Embryonic facial prominence (tissue), 1 donor: Measurements from ENCODE around the gene MUC20.
"Not testable (repeated sequence)": the region's sequence is repeated elsewhere in the genome, so short reads cannot be mapped to it uniquely, and the experiment has no call there.

Experiments used
- DNase-seq: peaks from one replicate; pipeline ENCODE4 v3.0.0-alpha.2; 2016; ENCODE audit errors: extremely low spot score

MUC20 gene

DNA sequence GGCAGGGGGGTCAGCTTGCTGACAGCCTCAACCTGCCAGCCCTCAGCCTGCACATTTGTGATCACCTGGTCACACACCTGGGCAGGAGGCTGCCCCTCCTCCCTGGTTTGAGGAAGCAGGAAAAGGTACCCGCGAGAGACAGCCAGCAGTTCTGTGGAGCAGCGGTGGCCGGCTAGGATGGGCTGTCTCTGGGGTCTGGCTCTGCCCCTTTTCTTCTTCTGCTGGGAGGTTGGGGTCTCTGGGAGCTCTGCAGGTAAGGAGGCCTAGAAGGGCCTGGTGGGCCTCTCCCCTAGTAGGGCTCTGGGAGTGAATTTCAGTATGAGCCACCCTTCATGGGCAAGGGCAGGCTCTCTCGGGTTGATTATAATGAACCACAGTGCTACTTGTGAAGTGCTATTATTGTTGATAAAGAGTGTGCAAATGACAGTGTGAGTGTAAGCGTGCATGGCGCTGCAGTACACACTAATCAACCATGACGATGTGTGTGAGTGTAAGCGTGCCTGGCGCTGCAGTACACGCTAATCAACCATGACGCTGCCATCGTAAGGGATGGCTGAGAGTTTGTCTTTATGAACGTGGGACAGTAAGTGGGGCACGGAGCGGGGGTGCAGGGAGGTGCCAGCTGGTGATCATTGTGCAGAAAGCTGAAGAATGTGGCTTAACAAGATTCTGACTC is at the start of gene MUC20:
MUC20 (plus strand) TSS at position 148 of the 676 bp plus-strand sequence; CDS start at position 178, 30 bp downstream.
- not testable (repeated sequence) for DNase-seq

DNA sequence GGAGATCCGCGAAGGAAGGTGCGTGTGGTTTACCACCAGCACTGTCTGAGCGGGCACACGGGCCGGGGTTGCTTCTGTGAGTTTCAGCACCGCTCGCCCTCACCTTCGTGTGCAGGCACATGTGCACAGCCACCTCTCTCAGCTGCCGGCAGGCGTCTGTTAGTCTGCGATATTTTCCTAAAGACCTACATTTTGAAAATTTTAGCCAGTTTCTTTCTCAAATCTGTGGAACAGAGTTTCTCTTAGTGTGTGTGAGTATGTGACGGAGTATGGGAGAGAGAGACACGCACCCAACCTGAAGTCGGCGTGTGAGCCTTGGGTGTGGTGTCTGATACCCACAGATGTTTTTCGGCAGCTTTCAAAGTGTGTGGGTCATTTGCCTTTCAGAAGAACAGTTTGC is 49.5 kb upstream of the MUC20 start:
- DNase-seq: not testable (repeated sequence)

GRCh38 chr3:195673711-195674110 is 47.1 kb upstream of the MUC20 start:
- not testable (repeated sequence) for DNase-seq

GRCh38 chr3:195678391-195679015 is 42.3 kb upstream of the MUC20 start:
- not testable (repeated sequence) for DNase-seq

DNA sequence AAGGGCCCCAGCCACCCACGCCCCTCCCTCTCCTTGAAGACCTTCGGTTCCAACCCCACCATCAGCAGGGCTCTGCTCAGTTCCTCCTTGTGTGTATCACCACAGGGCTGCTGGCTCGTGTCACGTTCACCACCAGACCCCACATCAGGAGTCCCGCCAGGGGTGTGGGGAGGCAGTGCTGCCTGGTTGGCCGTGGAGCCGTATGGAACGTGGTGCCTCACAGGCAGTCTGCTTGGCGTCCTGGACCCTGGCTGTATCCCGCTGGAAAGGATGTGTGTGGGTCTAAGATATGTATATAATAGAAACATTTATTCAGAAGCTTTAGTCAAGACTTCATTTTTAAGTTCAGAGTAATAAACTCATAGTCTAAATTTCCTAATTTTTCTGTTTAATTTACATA is 40.1 kb upstream of the MUC20 start:
- not testable (repeated sequence) for DNase-seq

DNA sequence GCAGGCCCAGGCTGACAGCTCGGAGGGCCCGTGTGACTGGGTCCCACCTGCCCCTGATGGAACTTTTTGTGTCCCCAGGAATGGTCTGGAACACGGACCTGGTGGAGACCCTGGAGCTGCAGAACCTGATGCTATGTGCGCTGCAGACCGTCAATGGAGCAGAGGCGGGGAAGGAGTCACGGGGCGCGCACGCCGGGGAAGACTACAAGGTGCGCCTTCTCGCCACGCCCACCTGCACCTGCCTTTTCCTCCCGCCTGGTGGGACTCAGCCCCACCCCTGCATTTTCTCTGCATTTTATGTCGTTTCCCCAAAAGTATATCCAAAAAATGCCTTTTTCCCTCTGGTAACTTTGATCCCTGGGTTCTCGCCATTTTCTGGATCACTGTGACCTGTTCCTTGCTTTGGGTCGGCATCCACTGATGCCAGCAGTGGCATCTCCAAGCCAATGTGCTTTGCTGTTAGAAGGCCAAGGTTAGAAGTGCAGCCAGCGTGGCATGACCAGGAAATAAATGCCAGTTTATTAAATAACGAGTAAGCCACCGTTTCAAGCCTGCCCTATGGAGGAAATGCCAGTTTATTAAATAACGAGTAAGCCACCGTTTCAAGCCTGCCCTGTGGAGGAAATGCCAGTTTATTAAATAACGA is 39.2 kb upstream of the MUC20 start:
- DNase-seq: not testable (repeated sequence)

GRCh38 chr3:195682104-195682742 is 38.6 kb upstream of the MUC20 start:
- DNase-seq: not testable (repeated sequence)

- not testable (repeated sequence) for DNase-seq
Observed at GRCh38 chr3:195683722-195684526, 36.9 kb upstream of the MUC20 start.

GRCh38 chr3:195684527-195685257 is 36.1 kb upstream of the MUC20 start:
- DNase-seq: not testable (repeated sequence)

GRCh38 chr3:195686537-195687208 is 34.1 kb upstream of the MUC20 start:
- not testable (repeated sequence) for DNase-seq

DNA sequence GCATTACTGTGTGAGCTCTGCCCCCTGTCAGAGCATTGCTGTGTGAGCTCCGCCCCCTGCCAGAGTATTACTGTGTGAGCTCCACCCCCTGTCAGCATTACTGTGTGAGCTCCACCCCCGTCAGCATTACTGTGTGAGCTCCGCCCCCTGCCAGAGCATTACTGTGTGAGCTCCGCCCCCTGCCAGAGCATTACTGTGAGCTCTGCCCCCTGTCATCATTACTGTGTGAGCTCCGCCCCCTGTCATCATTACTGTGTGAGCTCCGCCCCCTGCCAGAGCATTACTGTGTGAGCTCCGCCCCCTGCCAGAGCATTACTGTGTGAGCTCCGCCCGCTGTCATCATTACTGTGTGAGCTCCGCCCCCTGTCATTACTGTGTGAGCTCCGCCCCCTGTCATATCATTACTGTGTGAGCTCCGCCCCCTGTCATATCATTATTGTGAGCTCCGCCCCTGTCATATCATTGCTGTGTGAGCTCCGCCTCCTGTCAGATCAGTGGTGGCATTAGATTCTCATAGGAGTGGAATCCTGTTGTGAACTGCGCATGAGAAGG is 33.5 kb upstream of the MUC20 start:
- not testable (repeated sequence) for DNase-seq

GRCh38 chr3:195688471-195689183 is 32.2 kb upstream of the MUC20 start:
- not testable (repeated sequence) for DNase-seq

- not testable (repeated sequence) for DNase-seq
Observed at GRCh38 chr3:195689184-195690070, 31.4 kb upstream of the MUC20 start.

- DNase-seq: no peak
Observed at GRCh38 chr3:195690951-195691350, 29.8 kb upstream of the MUC20 start.

DNA sequence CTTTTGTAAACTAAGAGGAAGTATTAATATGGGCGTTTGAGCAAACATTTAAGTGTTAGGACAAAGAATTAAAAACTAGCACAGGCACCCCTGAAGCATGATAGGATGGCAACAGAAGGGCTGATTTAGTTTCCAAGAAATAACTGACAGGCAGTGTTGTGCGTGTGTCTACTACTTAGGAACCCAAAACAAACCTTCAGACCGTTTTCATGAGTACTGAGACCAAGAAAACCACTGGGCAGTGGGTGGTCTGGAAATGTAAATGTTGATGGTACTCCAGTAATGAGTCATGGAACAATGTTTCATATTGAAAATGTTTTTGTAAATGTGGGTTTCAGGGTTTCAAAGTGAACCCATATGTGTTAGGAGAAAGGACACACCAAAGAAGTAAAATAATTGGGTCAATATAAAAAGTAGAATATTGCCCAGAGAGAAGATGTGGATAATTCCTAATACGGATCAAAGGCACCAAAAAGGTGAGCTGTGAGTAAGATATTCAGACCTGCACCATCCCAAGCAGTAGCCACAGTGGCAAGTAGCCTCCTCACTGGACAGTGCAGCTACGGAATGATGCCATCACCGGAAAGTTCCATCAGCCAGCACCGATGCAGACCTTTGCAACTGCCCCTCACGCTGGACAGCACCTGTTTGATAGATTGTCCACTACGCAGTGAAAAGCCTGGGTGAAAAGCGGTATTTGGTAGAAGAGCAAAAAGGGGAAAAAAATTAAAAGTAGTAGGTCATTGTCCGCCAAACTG is 29.0 kb upstream of the MUC20 start:
- DNase-seq: not testable (repeated sequence)

GRCh38 chr3:195692354-195692685 is 28.5 kb upstream of the MUC20 start:
- DNase-seq: no peak

DNA sequence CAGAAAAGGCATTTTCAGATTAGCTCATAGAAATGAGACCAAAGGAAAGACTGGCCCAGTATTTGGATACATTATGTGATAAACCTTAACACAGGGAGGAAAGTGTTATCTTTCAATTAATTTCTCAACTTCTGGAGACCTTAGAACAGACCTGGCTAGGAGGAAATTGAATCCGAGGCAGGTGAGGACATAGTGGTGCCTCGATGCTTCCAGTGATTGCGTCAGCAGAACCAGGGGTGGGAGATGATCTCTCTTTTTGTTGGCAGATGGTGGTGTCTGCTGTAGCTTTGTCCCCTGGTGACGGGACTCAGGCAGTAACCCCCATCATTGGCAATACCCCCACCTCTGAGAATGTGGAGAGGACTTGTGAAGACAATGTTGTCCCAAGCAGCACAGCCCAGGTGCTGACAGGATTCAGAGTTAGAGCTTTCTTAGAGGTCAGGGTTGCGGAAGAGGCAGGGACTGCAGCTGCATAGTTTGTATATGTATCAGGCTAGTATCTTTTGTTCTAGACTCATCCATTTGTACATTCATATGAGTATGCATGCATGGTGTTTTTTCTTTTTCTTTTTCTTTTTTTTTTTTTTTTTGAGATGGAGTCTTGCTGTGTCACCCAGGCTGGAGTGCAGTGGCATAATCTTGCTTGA is 27.9 kb upstream of the MUC20 start:
- no peak for DNase-seq
